ENCODE measurements around the gene OVOL3. TPM values are rescaled to one million over a fixed set of nuclear protein-coding genes. Genes with fewer than 3 reads are reported as not detected.
"Not testable (repeated sequence)": the region's sequence is repeated elsewhere in the genome, so short reads cannot be mapped to it uniquely, and the experiment has no call there.

OVOL3 gene
- total RNA-seq (2014; rRNA removed; shearing (Covaris generic)) = not detected in 2 replicates

- no peak for DNase-seq (ENCODE audit: low spot score)
These were observed at the start of gene OVOL3 for GRCh38 chr19:36110487-36111199. TSS of gene OVOL3 (plus strand) at chr19:36111143. CDS start at chr19:36111203, 60 bp downstream.

- DNase-seq (ENCODE audit: low spot score) = no peak
These were observed 49.6 kb upstream of the OVOL3 start for GRCh38 chr19:36061367-36061766.

- no peak for DNase-seq (ENCODE audit: low spot score)
These were observed 46.1 kb upstream of the OVOL3 start for GRCh38 chr19:36064826-36065225.

DNA sequence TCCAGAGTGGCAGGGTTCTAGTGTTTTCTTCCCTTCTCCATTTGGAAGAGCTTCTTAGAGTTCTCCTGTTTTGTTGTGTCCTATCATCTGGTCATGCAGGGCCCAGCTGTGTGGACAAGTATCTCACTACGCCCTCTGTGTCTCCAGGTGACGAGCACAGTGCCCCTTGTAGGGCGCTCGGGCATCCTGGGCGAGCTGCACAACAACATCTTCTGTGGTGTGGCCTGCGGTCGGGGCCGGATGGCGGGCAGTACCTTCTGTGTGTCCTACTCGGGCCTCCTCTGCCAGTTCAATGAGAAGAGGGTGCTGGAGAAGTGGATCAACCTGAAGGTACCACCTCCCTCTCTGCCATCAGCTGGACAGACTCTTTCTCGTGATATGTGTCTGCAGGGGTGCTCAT is 43.3 kb upstream of the OVOL3 start:
- DNase-seq (ENCODE audit: low spot score) = no peak

GRCh38 chr19:36068810-36069499 is 42.0 kb upstream of the OVOL3 start:
- not testable (repeated sequence) for DNase-seq (ENCODE audit: low spot score)

- no peak for DNase-seq (ENCODE audit: low spot score)
These were observed 38.9 kb upstream of the OVOL3 start for GRCh38 chr19:36072081-36072480.

- DNase-seq (ENCODE audit: low spot score) = no peak
These were observed 37.6 kb upstream of the OVOL3 start for GRCh38 chr19:36073121-36073876.

GRCh38 chr19:36079389-36079945 is 31.5 kb upstream of the OVOL3 start:
- no peak for DNase-seq (ENCODE audit: low spot score)

DNA sequence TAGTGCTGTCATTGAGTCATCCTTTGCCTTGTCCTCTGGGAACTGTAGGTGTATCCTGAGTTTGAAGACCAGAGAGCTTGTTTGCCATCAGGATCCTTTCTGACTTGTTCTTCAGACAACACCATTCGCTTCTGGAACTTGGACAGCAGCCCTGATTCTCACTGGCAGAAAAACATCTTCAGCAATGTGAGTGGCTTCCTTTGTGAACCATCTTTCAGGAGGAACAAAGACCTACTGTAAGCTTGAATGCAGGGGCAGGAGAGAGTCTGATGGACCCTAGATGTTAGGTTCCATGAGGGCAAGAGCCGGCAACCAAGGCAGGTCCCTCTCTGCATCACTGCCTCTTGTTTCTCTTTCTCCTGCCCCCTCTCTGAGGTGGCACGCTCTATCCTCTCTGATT is 29.6 kb upstream of the OVOL3 start:
- no peak for DNase-seq (ENCODE audit: low spot score)

DNA sequence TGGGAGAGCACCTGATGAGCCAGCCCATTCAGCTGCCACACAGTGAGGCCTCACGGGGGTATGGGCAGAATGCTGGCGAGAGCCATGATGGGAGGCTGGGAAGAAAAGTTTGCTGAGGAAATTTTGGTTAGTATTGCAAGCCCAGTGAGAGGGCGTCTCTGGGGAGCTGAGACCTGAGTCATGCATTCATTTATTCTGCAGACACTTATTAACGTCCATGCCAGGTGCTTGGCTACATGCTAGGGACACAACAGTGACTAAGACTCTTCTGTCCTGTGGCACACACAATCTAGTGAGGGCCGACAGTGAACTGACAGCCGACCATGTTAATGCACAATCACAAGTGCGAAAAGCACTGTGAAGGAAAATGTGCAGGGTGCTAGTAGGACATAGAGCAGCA is 29.0 kb upstream of the OVOL3 start:
- DNase-seq (ENCODE audit: low spot score) = no peak

DNA sequence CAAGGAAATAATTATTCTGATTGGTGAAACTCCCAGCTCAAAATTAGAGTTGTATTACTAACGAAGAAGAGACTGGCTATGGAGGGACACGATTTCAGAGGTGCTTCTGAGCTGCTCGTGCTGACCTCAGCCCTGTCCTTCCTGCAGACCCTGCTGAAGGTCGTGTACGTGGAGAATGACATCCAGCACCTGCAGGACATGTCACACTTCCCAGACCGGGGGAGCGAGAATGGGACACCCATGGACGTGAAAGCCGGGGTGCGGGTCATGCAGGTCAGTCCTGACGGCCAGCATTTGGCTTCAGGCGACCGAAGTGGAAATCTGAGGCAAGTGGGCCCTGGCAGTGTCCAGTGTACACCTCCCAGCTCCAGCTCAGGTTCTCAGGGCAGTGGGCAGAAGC is 28.0 kb upstream of the OVOL3 start:
- DNase-seq (ENCODE audit: low spot score) = no peak

DNA sequence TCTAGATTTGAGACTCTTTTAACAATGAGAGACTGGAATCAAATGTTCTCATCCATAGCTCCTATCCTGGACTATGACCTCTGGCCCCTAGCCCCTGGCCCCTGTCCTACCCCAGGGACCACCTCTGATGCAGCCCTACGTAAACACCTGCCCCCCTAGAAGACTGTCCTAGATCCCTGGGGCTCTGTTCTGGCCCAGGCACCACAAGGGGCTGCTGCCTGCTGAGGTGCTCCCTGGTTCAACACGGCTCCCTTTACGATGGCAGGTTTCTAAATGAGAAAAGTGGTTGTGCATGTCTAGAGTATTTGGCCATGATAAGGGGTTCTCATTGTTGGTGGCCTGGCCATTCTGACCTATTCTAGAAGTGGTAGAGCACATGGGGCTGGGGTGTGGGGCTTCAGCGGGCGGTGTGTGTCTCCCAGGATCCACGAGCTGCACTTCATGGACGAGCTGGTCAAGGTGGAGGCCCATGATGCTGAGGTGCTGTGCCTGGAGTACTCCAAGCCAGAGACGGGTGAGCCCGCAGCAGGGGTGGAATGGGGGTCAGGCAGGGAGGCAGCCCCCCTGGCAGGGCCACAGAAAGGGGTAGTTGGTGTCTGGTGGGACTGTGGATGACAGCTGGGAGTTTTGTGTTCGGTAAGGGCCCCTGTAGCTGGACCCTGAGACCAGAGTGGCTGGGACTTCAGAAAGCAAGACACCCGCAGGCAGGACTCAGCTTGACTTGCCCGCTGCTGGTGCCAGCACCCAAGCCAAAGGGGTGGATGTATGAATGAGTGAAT is 26.5 kb upstream of the OVOL3 start:
- DNase-seq (ENCODE audit: low spot score) = no peak

GRCh38 chr19:36086326-36086725 is 24.6 kb upstream of the OVOL3 start:
- DNase-seq (ENCODE audit: low spot score) = no peak

GRCh38 chr19:36089847-36090246 is 21.1 kb upstream of the OVOL3 start:
- DNase-seq (ENCODE audit: low spot score) = no peak

DNA sequence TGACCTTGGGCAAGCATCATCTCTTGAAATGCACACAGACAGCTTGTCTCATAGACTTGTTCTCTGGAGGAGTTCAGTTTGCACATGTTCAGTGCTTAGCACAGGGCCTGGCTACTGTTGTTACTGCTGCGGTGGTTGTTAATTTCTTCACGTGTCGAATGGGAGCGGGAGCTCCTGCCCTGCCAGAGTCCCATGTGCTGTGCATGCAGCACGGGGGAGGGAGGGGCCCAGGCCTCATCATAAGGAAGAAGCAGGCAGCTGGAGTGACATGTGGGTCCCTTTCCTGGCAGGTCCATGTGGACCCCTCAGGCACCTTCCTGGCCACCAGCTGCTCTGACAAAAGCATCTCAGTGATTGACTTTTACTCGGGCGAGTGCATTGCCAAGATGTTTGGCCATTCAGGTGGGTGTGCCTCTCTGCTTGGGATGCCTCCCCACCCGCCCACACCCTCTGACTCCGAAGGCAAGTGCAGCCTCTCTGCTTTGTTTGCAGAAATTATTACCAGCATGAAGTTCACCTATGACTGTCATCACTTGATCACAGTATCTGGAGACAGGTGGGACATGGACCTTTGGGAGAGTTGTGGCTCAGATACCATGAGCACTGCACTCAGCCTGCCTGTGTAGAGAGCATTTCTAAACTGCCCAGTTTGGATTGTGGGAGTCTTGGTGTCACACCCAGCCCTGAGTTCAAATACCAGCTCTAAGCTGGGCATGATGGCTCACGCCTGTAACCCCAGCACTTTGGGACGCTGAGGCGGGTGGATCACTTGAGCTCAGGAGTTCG is 19.8 kb upstream of the OVOL3 start:
- no peak for DNase-seq (ENCODE audit: low spot score)

DNA sequence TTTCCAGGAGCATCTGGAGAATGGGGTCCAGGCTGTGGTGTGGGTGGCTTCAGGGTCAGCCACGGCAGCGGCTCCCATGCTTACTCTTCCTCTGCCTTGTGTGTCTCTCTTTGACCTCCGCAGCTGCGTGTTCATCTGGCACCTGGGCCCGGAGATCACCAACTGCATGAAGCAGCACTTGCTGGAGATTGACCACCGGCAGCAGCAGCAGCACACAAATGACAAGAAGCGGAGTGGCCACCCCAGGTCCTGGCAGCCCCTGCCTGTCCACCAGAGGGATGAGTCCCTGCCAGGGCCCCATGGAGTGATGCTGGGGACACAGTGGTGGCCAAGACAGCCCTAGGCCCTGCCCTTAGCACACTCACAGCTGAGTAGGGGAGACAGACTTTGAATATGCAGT is 18.4 kb upstream of the OVOL3 start:
- no peak for DNase-seq (ENCODE audit: low spot score)

- no peak for DNase-seq (ENCODE audit: low spot score)
These were observed 17.7 kb upstream of the OVOL3 start for GRCh38 chr19:36093146-36093662.

DNA sequence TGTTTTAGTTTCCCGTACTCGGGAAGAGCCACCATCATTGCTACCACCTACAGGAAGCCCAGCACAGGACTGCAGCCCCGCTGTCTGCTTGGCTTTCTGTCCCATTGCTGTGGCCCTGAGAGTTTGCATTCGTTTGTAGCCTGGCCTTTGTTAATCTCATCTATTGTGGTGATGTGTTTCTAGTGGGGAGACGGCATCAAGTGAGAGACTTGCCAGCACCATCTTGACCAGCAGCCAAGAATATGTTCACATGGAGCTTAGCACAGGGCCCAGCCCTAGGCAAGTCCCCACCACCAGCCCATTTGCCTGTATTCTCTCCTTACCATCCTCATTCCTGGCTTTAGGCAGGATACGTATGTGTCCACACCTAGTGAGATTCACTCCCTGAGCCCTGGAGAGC is 17.3 kb upstream of the OVOL3 start:
- no peak for DNase-seq (ENCODE audit: low spot score)

GRCh38 chr19:36097036-36097435 is 13.9 kb upstream of the OVOL3 start:
- DNase-seq (ENCODE audit: low spot score) = no peak

GRCh38 chr19:36099166-36099785 is 11.7 kb upstream of the OVOL3 start:
- no peak for DNase-seq (ENCODE audit: low spot score)

Measured in HT-29 (cell line).